ENCODE results near the gene SPA17. TPM values are rescaled to one million over a fixed set of nuclear protein-coding genes. Genes with fewer than 3 reads are reported as not detected.

Gene SPA17
- total and polyA plus RNA-seq, 2 of the 8 experiments (the other 6 are each of a cell fraction or from before 2014, with no cell fraction given), result 3.7 to 5.2 TPM

DNA sequence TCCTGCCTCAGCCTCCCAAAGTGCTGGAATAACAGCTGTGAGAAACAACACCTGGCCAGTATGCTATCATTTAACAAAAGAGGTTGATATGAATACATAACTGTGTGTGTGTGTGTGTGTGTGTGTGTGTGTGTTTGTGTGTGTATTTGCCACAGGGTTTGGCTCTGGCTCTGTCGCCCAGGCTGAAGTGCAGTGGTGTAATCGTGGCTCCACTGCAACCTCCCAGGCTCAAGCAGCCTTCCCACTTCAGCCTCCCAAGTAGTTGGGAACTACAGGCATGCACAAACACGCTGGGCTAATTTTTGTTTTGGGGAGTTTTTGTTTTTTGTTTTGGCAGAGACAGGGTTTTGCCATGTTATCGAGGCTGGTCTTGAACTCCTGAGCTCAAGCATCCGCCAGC is 4.7 kb downstream of the SPA17 start:
- no peak overlapping the region for H3K4me2 ChIP-seq (ENCODE audit: insufficient read depth in 1 of 2, low read depth in 2 of 2, low read length in 2 of 2)
- H4K8ac ChIP-seq (ENCODE audit: extremely low read depth, insufficient read depth, low read length), result no peak overlapping the region
- no peak for FAIRE-seq
- WGBS, 2 experiments (ENCODE audit: extremely low coverage in 1 of 2, insufficient coverage in 1 of 2, insufficient read length in 1 of 2, insufficient replicate concordance in 2 of 2, low coverage in 1 of 2, low lambda C conversion rate in 2 of 2, missing lambda C conversion rate in 1 of 2), result 85% methylated on average over 5 of the region's 5 CpGs; no CpG with 5 or more reads in 1 of the 2 experiments
- no peaks in the 10 kb centered on the region; a peak in 1 of 7 replicates for H3K4me1 ChIP-seq (replicated peaks in 1 of 4; ENCODE audit: control insufficient read depth in 3 of 4, insufficient read depth in 4 of 4, low read length in 3 of 4)
- no peak overlapping the region for H3K56ac ChIP-seq (replicated peaks; ENCODE audit: insufficient read length, low read depth, low read length)
- H3K79me2 ChIP-seq (ENCODE audit: control insufficient read depth in 1 of 2, insufficient read depth in 2 of 2, low read length in 2 of 2), result no peaks in the 10 kb centered on the region
- H3K27ac ChIP-seq (ENCODE audit: low read depth, low read length), result no peak overlapping the region
- H2BK15ac ChIP-seq (ENCODE audit: low read length), result no peak overlapping the region
- H3K4me3 ChIP-seq (ENCODE audit: extremely low read depth in 1 of 4, insufficient read depth in 2 of 4, low read depth in 3 of 4, low read length in 4 of 4), result no peak overlapping the region
- H3K14ac ChIP-seq (ENCODE audit: insufficient read length), result no peak overlapping the region
- no peaks in the 10 kb centered on the region; the same call in 1 of the 2 replicates for H3K79me1 ChIP-seq (ENCODE audit: low read depth, low read length)
- POLR2A ChIA-PET (ENCODE audit: partially characterized antibody), result no interaction called here
- H4K91ac ChIP-seq (replicated peaks; ENCODE audit: insufficient read length, low read length), result no peak overlapping the region
- H2AFZ ChIP-seq (ENCODE audit: low read length), result no peak overlapping the region
- H4K20me1 ChIP-seq (replicated peaks in 1 of 2; ENCODE audit: control insufficient read depth in 1 of 2, insufficient read depth in 2 of 2, low read length in 2 of 2), result no peaks in the 10 kb centered on the region
- H2BK20ac ChIP-seq (ENCODE audit: low read length), result no peak overlapping the region
- no peak overlapping the region for H3K18ac ChIP-seq (ENCODE audit: extremely low read depth, low read length)
- no peak overlapping the region for H3K4ac ChIP-seq (replicated peaks; ENCODE audit: insufficient read length, low read depth, low read length)
- H3K36me3 ChIP-seq (ENCODE audit: control insufficient read depth in 2 of 4, insufficient read depth in 4 of 4, low read length in 3 of 4), result no peaks in the 10 kb centered on the region; a peak in 1 of 8 replicates
- no peak overlapping the region for H2BK12ac ChIP-seq (ENCODE audit: low read depth, low read length)
- no peak overlapping the region for H2BK120ac ChIP-seq (replicated peaks; ENCODE audit: low read depth, low read length)
- no peak overlapping the region for H2AK5ac ChIP-seq (ENCODE audit: low read depth, low read length)
- no peak overlapping the region for H3K9ac ChIP-seq (replicated peaks in 1 of 4; ENCODE audit: extremely low read depth in 1 of 4, low read depth in 3 of 4, low read length in 3 of 4)
- H3K23ac ChIP-seq (ENCODE audit: insufficient read length), result no peak overlapping the region
- H3K23me2 ChIP-seq (ENCODE audit: low read depth, low read length), result peaks cover 2% of the 10 kb centered on the region; the same call in 1 of the 2 replicates
- no peak overlapping the region for H4K5ac ChIP-seq (ENCODE audit: insufficient read length, low read depth, low read length)
- H3K27me3 ChIP-seq (replicated peaks in 1 of 4; ENCODE audit: control insufficient read depth in 3 of 4, extremely low read depth in 1 of 4, insufficient read depth in 3 of 4, low read length in 3 of 4), result no peaks in the 10 kb centered on the region
- no peak for DNase-seq (ENCODE audit: low read depth in 1 of 2, low spot score in 2 of 2)
- H3K9me3 ChIP-seq (ENCODE audit: insufficient read depth in 2 of 2, low read depth in 1 of 2, low read length in 1 of 2), result no peaks in the 10 kb centered on the region
- CTCF ChIA-PET (ENCODE audit: partially characterized antibody), result interaction anchor here (0.7 kb wide), 1 partner anchor 115 kb away, joined by 3 read pairs; no protein-coding TSS in a partner anchor
- no peak overlapping the region for H2BK5ac ChIP-seq (ENCODE audit: low read depth, low read length)
- TF ChIP-seq CEBPB (IDR thresholded peaks at IDR 0.05; ENCODE audit: low read depth, low read length) (no peak), EZH2 (IDR thresholded peaks at IDR 0.05; ENCODE audit: low read depth, low read length, severe bottlenecking) (no peak), SP1 (IDR thresholded peaks at IDR 0.05; ENCODE audit: low read depth, low read length) (no peak), SP2 (IDR thresholded peaks at IDR 0.05; ENCODE audit: low read length) (no peak), YY1 (IDR thresholded peaks at IDR 0.05; ENCODE audit: low read depth, low read length) (no peak), TAF1 (IDR thresholded peaks at IDR 0.05; ENCODE audit: low read depth, low read length) (no peak), TCF12 (IDR thresholded peaks at IDR 0.05; ENCODE audit: low read depth, low read length) (no peak), TAF7 (optimal IDR thresholded peaks at IDR 0.05; ENCODE audit: borderline replicate concordance, low read depth, low read length) (no peak), SIX5 (IDR thresholded peaks at IDR 0.05; ENCODE audit: low read depth, low read length) (no peak), ZNF274 (IDR thresholded peaks at IDR 0.05; ENCODE audit: borderline replicate concordance, extremely low read depth, low read length) (no peak), POLR2AphosphoS5 (IDR thresholded peaks at IDR 0.05; ENCODE audit: low read depth, low read length) (no peak), SIN3A (conservative IDR thresholded peaks at IDR 0.05 in 1 of 2, IDR thresholded peaks at IDR 0.05 in 1 of 2; ENCODE audit: low read depth in 1 of 2, low read length in 2 of 2) (no peak)
- TF ChIP-seq, protein P1, sequence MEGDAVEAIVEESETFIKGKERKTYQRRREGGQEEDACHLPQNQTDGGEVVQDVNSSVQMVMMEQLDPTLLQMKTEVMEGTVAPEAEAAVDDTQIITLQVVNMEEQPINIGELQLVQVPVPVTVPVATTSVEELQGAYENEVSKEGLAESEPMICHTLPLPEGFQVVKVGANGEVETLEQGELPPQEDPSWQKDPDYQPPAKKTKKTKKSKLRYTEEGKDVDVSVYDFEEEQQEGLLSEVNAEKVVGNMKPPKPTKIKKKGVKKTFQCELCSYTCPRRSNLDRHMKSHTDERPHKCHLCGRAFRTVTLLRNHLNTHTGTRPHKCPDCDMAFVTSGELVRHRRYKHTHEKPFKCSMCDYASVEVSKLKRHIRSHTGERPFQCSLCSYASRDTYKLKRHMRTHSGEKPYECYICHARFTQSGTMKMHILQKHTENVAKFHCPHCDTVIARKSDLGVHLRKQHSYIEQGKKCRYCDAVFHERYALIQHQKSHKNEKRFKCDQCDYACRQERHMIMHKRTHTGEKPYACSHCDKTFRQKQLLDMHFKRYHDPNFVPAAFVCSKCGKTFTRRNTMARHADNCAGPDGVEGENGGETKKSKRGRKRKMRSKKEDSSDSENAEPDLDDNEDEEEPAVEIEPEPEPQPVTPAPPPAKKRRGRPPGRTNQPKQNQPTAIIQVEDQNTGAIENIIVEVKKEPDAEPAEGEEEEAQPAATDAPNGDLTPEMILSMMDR (IDR thresholded peaks at IDR 0.05; ENCODE audit: control extremely low read depth in 1 of 3, insufficient read depth in 1 of 3, low read depth in 1 of 3, low read length in 3 of 3), result no peak

All from H1 (cell line).